GM18868 (cell line): ENCODE measurements around the gene NCAPD2.
"Not testable (repeated sequence)": the region's sequence is repeated elsewhere in the genome, so short reads cannot be mapped to it uniquely, and the experiment has no call there.

Source experiments
- ATAC-seq: cut with Tn5 transposase; IDR thresholded peaks from one replicate; pipeline ENCODE4 v1.9.1; 2021; ENCODE audit warnings: mild to moderate bottlenecking, moderate library complexity; ENCODE audit not compliant: unreplicated experiment

The NCAPD2 gene

DNA sequence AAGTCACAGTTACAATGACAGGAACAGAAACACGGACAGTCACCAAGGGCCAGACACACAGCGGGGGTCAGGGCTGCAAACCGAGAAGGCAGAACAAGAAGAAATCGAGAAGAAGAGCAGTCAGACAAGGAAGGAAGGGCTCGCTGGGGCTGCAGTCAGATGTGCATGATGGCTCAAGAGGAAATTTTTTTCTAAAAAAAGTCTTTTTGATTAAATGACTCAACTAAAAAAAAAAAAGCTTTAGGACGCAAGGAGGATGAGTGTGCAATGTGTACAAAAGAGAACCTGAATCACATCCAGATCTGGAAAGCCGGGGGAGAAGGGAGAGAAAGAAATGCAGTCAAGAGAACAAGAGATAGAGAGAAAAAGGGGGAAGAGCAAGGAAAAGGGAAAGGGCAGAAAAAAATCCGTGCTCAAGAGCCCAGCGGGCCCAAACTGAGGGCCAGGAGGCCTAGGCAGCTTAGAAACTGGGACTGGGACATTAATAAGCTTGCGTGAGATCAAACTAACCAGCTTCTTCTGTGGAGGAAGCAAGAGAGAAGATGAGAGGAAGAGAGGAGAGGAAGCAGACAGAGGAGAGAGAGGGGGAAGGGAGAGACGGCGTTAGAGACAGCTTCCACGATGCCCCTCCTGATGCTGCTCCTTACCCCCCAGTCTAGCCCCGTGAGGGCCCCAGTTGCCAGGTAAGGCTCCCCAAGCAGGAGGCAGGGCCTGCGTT lies 55.2 kb downstream of the NCAPD2 start:
- no peak for ATAC-seq

DNA sequence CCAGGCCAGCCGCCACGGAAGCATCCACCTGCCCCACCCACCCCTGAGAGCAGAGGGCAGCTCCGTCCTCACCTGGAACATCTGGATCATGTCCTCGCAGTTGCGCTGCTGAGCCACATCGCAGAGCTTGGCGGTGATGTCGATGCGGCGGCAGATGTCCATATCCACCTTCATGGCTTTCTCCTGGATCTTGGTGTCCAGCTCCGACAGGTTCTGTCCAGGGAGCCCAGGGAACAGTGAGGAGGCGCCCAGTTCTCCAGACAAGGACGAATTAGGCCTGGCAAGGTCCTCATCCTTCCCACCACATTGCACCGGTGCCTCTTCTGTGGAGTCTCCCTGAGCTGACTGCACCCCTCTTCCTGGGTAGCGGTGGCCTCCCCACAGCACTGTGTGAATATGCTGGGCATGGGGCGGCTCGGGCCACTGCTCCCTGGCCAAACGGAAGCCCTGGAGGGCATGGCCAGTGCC lies 55.8 kb downstream of the NCAPD2 start:
- ATAC-seq: no peak

DNA sequence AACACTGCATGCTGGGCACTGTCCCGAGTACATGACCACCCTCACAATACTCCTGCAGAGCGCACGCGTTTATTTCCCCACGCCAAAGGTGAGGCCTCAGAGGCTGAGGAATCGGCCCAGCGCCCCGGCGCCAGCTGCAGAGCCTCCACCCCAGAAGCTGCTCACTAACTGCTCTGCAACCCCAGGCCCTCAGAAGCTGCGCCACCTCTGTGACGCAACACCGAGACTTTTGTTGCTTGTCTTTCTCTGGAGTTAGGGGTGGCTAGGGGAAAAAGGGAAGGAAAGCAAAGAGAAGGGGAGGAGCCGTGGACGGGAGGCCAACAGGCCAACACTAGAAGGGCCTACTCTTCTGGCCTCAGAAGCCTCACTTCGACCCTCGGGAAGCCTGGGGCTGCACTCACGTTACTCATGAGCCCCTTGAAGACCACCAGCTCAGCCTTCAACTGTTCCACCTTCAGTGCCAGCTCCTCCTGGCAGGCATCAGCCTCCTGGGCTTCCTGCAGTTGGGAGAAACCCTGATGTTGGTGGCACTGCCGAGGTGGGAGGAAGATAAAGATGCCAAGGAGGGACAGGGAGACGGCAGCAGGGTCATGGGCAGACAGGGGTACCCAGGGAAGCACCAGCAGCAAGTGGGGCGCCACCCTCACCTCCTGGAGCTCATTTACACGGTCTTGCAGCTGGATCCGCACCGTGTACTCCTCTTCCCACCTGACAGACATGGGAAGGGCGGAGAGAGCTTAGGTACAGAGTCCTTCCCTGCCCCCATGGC lies 56.6 kb downstream of the NCAPD2 start:
- no peak for ATAC-seq

DNA sequence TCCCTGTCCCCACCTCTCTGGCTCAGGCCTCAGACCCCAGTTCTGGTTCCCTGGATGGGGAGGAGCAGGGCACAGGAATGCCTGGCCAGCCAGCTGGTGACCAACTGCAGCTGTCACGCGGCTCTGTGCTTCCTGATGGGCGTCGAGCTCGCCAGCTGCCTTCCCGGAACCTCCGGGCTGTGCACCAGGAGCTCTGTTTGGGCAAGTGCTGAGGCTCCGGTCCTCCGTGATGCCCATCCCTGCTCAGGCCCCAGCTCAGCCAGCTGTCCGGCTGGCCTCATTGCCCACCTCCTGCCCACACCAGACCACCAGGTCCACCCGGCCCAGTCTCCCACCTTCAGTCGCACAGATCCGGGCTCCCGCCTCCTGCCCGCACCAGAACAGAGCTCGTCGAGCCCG lies 57.2 kb downstream of the NCAPD2 start:
- ATAC-seq: no peak

DNA sequence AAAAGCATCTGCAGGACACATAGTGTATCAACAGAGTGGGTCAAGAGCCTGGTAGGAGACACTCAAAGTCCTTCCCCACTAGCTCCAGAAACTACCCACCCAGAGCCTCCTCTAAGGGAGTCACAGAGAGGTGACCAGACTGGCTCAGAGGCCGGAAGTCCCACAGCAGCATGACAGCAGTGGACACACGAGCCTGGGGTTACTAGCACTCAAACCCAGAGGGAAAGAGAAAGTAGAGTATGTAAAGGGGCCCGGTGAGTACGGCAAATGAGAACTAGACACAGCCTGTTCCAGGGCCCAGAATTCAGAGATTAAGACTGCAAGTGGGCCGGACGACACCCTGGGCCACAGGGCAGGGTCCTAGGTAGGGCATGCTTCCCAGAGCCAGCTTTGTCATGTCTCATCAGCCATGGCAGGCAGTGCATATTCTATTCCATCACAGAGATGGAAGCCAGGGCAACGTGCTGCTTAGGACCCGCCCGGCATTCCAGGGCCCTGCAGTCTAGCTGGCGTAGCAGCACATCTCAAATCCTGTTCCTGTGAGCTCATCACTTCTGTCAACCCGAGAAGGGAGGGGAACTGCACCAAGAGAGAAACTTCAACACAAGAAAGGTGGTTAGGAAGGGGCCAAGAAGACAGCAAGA lies 57.7 kb downstream of the NCAPD2 start:
- no peak for ATAC-seq

DNA sequence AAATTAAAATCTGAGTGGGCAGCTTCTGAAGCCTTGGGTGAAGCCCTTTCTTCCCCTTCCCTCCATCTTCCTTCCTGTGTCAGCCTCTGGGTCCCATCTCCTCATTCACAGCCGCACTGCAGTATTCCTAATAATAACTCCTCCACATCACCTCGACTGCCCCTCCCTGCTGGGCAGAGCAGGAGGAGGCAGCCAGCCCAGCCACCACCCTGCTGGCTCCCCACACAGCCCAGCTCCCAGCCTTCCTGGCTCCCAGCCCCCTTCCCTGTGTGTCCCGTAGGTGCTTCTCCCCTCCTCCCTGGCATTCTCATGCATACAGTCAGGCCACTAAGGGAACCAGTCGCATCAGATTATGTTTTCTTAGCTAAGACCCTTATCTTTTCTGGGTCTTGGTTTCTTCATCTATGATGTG lies 58.2 kb downstream of the NCAPD2 start:
- no peak for ATAC-seq

DNA sequence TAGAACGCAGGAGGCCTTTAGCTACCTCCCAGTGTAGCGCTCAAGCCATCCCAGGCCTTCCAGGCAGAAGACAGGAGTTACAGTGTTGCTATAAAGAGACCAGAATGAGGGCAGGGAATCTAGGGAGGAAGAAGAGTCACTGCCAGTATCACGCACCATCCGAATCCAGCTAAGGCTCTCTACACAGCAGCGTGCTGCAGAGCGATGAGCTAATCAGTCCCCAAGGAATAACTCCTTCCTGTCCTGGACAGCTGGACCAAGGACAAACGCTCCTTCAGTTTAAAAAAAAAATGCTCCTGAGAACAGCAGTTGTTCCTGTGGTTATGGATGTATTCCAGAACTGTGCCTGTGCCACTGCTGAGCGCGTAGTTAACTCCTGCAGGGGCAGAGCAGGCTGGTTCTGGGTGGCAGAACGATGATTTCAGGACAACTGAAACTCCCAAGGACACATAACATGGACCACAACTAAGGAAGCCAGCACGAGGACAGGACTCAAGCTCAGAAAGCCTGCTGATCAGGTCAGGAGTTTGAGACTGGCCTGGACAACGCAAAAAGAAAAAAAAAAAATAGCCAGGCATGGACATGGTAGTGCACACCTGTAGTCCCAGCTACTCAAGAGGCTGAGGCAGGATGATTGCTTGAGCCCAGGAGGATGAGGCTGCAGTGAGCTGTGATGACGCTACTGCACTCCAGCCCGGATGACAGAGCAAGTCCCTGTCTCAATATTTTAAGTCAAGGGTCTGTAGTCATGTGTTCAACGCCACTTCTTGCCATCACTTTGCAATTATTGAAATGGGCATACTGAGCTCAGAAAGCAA lies 59.4 kb downstream of the NCAPD2 start:
- no peak for ATAC-seq

DNA sequence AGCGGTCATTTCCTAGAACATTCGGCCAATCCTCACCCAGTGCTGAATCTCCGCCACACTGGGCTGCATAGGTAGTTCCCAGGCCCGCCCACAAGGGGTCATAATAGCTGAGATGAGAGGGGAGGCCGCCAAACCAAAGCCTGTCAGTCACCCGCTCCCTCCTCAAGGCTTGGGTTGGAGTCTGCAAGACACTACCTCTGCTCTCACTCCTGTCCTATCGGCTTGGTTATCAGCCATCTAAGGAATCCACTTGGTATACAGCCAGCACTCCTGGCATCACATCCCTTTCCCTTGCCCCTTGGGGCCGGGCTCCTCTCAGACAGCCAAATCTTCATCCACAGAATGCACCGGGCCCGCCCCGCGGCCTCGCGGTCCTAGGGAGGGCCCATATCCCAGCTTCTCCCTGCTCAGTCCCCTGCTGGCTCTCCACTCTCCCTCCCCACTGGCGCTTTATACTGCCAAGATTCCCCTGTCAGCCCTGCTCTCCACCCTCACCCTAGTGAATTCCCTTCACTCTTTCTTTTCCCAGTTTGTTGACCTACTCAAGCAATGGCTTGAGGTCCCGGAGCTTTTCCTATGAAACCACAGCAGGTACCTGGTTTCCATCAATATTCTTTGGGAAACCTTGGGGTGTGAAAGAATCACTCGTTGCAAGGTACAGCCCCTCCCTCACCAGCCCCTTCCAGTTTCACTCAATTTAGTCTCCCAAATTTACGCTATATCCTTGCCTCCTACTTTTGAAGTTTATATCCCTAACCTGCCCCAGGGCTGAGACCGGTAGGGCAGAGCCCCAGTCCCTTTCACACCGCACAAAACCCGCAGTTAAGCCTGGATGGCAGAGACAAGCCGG lies 60.5 kb downstream of the NCAPD2 start:
- ATAC-seq: peak; percentile 66

DNA sequence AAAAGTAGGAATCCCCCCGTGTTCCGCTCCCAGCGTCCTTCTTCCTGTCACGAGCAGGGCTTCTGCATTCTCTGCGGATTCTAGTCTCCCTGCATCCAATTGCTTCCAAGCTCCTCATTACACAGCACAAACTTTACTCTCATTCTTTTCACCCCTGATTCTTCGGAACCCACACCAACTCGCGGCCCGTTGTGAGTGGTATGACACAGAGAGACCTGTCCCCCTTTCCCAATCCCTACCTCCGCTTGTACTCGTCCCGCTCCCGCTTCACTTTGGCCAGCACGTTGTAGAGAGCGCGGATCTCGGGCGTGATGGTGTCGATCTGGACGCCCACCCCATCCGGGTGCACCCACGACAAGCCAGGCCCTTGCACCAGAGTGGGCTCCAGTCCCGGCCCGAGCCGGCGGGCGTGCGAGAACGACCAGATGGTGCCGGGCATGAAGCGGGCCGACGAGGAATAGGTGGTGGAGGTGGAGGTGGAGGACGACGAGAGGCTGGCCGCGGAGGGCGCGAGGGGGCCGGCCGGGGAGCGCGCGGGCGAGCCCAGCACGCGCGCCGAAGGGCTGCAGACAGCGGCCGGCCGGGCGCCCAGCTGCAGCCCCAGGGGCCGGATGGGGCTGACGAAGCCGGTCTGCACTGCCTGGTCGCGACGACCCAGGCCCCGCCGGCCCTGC lies 61.3 kb downstream of the NCAPD2 start:
- peak; percentile 8 for ATAC-seq

DNA sequence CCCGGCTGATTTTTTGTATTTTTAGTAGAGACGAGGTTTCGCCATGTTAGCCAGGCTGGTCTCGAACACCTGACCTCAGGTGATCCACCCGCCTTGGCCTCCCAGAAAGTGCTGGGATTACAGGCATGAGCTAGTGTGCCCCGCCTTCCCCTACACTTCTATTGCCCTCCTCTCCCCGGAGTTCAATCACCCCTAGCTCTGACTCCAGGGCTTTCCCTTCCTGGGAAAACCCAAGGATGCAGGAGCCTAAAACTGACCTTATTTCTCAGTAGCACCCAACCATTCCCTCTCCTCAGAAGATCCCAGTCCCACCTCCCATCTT lies 62.6 kb downstream of the NCAPD2 start:
- ATAC-seq: not testable (repeated sequence)

DNA sequence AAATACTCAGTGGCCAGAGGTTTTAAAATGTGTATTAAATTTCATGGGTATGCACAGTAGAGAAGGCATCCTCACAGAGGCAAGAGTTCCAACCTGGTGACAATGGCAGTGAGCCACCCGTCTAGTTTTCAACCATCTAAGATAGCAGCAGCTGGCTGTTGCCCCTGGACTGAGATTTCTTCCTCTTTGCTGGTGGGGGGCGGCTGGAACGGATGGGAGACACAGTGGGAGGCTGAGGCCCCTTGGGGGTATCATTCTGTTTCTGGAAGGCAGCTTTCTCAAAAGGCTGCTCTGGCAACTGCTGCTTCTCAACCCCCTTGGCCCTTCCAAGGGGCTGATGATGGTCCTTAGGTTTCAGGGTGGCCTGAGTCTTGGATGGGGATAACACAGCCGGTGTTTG lies 63.0 kb downstream of the NCAPD2 start:
- ATAC-seq: no peak

DNA sequence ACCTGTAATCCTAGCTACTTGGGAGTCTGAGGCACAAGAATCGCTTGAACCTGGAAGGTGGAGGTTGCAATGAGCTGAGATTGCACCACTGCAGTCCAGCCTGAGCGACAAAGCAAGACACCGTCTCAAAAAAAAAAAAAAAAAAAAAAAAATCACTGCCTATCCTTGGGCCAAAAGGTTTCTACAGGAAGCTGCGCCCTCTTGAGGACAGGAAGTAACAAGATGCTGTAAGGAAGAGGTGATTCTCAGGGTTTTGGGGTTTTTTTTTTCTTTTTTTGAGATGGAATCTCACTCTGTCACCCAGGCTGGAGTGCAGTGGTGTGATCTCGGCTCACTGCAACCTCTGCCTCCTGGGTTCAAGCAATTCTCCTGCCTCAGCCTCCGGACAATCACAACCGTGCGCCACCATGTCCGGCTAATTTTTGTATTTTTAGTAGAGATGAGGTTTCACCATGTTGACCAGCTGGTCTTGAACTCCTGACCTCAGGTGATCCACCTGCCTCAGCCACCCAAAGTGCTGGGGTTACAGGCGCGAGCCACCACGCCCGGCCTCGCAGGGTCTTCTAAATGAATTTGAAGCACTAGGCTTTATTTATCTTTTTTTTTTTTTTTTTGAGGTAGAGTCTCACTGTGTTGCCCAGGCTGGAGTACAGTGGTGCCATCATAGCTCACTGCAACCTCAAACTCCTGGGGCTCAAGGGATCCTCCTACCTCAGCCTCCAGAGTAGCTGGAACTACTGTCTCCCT lies 64.3 kb downstream of the NCAPD2 start:
- ATAC-seq: not testable (repeated sequence)

DNA sequence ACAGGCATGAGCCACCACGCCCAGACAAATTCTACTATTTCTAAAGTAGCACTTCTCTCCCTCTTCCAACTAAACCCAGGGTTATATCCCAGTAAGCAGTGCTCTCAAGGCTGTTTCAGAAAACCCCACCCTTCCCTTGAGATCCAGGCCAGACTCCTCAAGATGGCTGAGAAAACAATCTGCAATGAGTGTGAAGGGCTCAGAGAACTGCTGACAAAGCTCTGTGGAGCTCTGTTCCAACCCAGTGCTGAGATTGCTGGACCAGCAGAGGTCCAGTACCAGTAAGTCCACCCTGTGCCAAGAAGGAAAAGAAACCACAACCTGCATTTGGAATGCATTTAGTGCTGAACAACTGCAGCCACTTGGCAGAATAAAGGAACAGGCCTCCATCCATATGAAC lies 65.6 kb downstream of the NCAPD2 start:
- no peak for ATAC-seq

DNA sequence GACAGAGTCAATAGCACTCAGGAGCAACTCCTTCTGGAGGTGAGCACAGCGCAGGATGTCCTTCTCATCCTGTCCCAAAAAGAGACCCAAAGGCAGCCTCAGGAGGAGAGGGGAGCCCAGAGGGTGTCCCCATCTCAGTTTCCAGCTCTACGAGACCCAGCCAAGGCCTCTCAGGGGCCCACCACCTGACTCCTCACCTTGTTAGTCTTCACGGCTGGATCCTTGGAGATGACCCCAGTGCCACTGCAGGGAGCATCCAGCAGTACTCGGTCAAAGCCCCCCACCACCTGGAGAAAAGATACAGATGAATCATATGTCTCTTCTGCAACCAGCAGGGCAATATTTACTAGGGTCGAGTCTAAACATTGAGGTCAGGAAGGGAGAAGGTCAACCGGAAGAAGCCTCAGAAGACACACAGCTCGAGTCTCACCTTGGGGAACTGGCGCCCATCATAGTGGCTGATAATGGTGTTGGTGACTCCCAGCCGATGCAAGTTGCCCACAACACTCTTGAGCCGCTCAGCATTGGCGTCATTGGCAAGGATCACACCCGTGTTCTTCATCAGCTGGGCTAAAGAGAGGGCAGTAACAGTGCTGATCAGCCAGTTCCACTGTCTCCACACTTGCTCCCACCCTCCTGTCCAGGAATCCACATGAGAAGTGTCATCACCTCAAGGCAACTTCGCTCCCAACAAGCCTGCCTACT lies 66.8 kb downstream of the NCAPD2 start:
- ATAC-seq: no peak

DNA sequence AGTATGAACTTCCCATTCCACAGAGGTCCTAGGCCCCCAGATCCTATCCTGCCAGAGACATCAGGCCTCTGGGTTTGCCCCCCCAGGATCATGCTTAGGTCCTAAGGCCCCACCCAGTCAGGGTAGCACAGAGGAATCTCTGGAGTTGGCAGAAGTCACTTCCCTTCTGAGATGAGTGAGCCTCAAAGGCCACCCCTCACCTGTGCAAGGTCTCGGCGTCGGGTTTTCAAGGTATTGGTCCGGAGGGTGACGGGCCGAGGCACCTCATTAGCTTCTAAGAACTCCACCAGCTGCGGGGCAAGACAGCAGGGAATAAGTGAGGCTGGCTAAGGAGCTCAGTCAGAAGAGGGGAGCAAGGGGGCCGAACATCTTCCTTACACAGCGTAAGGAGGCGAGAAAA lies 69.0 kb downstream of the NCAPD2 start:
- no peak for ATAC-seq

DNA sequence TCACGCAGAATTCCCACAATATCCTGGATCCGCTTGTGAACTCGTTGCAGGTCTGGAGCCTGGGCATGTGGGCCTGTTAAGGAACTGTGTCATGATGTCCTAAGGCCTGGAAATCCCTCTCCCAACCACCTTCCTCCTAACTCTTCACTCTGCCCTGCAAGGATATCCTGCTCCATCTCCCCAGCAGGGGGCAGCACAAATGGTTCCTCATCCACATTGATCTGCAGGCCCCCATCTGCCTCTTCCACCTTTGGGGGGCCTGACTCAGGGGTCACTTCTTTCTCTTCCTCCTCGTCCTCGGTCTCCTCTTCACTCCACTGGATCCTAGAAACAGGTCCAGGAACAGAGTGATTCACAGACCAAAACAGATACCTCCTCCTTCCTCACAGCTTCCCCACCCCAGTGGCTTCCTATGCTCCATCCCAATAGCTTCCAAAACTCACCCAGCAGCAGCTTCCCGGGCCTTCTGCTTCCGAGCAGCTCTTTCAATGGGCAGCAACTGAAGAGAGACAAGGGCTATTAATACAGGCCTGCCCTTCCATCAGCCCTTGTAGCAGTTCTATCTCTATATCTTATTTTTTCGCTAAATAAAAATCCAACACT lies 69.6 kb downstream of the NCAPD2 start:
- ATAC-seq: no peak

DNA sequence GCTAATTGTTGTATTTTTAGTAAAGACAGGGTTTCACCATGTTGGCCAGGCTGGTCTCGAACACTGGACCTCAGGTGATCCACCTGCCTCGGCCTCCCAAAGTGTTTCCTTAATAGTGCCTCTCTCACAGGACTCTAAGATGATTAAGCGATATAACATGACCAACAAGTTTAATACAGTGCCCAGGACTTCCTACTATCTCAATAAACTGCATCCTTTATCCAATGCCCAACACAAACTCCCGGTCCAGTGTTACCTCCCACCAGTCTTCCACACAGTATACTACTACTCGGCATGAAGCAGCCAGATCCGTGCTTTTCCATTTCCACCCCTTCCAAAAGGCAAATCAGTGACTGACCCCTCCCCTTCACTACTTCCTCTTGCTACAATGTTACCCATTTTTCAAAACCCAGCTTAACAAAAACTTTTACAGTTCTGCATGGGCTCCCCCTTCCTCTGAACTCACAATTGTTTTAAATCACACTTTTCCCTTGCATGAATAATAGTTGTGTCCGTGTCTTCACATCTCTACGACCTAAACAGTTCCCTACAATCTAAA lies 73.3 kb downstream of the NCAPD2 start:
- ATAC-seq: no peak

DNA sequence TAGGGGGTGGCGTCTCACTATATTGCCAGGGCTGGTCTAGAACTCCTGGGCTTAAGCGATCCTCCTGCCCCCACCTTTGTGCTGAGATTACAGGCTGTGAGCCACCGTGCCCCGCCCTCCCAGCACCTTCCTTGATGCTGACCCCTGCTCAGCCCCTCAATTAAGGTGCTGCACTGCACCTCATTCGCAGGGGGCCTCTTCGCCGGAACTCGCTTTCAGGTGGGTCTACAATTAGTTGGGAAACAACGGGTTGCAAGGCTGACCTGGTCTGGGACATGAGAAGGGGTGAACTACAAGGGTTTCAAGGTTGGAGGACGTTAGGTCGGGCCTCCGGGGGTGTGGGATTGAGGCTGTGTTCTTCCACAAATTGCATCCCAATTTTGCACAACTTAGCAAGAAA lies 75.4 kb downstream of the NCAPD2 start:
- ATAC-seq: no peak
